GM12872 (cell line): ENCODE data around the gene LHFPL2.

Experiments used
- TF ChIP-seq, protein P1 (sequence below): IDR thresholded peaks from 3 replicates; pipeline ENCODE4 v1.5.1; 2011; ENCODE audit warnings: low read depth, mild to moderate bottlenecking, low read length, moderate library complexity; ENCODE audit not compliant: insufficient read depth

The LHFPL2 gene

DNA sequence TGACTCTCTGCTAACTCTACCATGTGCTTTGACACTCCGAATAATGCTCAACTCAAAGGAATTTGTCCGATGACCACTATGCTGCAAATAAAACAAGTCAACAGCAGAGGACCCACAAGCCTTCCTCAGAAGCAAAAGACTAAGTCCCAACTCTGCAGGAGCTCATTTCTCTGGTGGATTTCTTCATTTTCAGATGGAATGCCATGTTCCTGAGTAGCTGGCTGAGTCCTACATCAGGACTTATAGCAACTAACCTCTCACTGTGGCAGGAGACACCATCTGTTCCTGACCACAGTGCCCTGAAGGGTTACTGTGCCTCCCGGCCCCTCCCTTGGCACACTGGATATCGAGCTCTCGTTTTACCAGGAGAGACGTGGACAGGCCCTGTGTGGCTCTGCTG, 20.8 kb downstream of the LHFPL2 start:
- TF ChIP-seq, protein P1, sequence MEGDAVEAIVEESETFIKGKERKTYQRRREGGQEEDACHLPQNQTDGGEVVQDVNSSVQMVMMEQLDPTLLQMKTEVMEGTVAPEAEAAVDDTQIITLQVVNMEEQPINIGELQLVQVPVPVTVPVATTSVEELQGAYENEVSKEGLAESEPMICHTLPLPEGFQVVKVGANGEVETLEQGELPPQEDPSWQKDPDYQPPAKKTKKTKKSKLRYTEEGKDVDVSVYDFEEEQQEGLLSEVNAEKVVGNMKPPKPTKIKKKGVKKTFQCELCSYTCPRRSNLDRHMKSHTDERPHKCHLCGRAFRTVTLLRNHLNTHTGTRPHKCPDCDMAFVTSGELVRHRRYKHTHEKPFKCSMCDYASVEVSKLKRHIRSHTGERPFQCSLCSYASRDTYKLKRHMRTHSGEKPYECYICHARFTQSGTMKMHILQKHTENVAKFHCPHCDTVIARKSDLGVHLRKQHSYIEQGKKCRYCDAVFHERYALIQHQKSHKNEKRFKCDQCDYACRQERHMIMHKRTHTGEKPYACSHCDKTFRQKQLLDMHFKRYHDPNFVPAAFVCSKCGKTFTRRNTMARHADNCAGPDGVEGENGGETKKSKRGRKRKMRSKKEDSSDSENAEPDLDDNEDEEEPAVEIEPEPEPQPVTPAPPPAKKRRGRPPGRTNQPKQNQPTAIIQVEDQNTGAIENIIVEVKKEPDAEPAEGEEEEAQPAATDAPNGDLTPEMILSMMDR, result no peak

DNA sequence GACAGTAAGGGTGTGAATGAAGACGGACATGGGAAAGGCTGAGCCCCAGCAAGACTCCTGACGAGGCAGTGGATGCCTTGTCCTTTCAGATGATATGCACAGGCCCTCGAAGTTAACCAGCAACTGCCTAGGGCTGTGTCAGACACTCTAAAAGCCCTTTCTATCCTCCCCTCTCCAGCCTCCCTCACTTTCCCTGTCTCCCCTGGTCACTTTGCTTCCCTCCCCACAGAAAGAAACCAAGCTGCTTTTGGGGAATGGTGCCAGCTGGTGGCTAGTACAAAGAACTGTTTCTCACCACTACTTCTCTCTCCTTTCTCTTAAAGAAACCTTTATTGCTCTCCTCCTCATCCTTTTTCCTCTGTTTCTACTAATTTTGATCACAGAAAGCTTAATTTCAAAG, 21.4 kb downstream of the LHFPL2 start:
- TF ChIP-seq, protein P1, result peak; percentile 51

DNA sequence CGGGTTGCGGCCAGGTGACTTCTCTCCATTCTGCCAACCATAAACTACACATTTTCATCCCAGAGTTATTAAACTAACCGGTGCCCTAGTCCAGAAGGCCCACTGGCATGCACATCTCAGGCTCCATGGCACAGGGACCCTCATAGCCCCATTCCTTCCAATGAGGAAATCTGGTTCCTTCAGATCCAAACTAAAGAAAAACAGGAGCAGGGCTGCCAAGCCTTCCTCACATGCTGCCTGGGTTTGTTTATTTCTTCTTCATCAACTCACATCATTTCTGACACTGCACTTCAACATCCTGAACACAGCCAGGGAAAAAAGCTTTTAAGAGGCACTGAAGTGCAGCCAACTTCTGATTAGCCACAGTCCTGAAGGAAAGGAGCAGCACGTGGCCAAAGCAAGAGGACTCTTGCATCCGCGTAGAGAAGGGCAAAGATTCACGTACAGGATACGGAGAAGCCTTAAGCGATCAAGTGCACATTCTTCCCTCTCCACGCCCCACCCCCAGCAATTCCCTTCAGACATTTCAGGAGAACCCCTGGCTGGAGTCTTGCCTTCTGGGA, 22.5 kb downstream of the LHFPL2 start:
- TF ChIP-seq, protein P1, result no peak

DNA sequence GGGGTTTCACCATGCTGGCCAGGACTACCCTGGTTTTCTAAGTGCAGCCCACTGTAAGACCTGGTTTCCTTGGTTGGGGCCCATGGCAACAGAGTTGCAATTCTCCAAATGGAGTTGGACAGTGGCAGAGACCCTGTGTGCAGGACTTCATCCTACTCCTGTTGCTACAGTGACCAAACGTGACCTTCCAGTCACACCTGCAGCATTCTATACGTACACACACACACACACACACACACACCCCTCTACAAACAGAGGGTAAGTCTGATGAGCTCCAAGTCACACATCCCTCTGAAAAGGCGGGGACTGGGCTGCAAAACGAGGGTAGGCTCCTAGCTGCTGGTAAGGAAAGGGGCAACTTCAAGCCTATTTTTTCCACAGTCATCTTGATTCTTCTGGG, 23.6 kb downstream of the LHFPL2 start:
- TF ChIP-seq, protein P1, result no peak

DNA sequence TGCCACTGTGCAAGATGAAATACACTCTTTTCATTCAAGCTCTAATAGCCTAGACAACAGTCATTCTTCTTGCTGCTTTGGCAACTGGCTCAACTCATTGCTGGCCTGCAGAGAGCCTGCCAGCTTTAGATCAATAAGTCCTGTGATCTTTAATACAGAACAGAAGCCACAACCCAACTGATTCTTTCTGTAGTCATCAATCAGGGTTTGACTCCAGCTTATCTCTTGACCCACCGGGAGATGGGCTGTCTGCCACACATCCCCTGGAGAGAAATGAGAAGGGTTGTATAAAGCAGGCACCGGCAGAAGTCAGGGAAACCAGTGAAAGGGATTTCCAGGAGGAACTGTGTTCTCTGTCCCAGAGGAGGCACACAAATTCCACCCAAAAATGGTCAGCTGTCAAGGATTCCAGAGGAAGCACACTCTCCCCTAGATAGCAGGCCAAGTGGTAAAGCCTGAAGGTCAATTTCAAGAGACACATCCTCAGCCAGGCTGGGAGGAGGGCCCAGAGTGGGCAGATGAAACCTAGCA, 24.5 kb downstream of the LHFPL2 start:
- TF ChIP-seq, protein P1, result no peak

DNA sequence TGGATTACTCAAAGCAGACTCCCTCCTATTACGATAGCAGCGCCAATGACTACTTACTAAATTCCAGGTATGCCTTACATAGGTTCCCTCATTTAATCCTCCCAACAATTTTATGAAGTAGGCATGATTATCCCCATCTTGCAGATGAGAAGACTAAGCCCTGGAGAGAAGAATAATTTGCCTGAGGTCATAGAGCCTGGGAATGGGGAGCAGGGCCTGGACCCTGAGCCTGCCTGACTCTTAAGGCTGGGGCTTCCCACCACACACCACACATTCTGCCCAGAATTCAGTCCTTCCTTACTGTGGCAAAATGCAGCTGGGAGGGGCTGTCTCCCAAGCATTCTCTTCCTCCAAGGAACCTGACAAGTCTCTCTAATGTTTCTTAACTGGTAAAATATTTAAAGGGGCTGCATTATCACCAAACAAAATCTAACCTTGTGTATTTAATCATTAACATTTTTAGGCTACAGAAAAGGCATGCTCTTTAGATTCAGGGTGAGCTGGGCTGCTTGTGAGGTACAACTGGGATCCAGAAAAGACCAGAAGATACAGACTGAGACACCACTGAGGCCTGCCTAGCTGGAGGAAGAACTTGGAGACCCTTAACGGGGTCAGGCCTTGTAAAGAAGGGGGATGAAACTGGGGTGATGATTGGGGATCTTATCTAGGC, 26.1 kb downstream of the LHFPL2 start:
- TF ChIP-seq, protein P1, result no peak

DNA sequence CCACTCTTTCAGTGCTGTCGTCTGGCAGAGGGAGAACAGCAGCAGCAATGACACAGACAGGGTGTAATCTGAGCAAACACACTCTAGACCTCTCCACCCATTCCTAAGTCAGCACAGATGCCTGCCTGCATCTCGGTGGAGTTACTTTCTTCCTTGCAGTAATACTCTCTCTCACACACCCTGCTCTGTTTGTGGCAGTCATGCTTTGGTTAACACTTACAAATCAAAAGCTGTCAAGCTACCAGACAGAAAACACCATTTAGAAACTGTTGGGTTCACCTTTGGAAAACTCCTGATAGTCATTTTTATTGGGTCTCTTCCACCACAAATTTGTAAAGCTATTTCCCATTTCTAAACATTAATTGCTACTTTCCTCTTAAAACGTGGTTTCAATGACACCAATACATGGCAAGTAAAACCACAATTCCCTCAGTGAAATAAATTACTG, 27.3 kb downstream of the LHFPL2 start:
- TF ChIP-seq, protein P1, result no peak
